ENCODE measurements around the gene MYO18B. TPM values are rescaled to one million over a fixed set of nuclear protein-coding genes. Genes with fewer than 3 reads are reported as not detected.

MYO18B gene
- polyA plus RNA-seq, 1 donor (not counting 4 experiments of a cell fraction or from before 2014, with no cell fraction given): not detected

GRCh38 chr22:25940479-25940878 is 198.5 kb downstream of the MYO18B start:
- TF ChIP-seq, protein P1, sequence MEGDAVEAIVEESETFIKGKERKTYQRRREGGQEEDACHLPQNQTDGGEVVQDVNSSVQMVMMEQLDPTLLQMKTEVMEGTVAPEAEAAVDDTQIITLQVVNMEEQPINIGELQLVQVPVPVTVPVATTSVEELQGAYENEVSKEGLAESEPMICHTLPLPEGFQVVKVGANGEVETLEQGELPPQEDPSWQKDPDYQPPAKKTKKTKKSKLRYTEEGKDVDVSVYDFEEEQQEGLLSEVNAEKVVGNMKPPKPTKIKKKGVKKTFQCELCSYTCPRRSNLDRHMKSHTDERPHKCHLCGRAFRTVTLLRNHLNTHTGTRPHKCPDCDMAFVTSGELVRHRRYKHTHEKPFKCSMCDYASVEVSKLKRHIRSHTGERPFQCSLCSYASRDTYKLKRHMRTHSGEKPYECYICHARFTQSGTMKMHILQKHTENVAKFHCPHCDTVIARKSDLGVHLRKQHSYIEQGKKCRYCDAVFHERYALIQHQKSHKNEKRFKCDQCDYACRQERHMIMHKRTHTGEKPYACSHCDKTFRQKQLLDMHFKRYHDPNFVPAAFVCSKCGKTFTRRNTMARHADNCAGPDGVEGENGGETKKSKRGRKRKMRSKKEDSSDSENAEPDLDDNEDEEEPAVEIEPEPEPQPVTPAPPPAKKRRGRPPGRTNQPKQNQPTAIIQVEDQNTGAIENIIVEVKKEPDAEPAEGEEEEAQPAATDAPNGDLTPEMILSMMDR (optimal IDR thresholded peaks at IDR 0.05 in 1 of 3, IDR thresholded peaks at IDR 0.05 in 1 of 3, conservative IDR thresholded peaks at IDR 0.05 in 1 of 3; ENCODE audit: extremely low read depth in 1 of 3, insufficient read depth in 2 of 3, low read length in 3 of 3): no peak
- TF ChIP-seq EZH2 (IDR thresholded peaks at IDR 0.05; ENCODE audit: low read length): no peak
- no peaks in the 10 kb centered on the region for H3K79me2 ChIP-seq (ENCODE audit: control insufficient read depth, insufficient read depth, low read length)
- H3K4me3 ChIP-seq (ENCODE audit: control insufficient read depth in 2 of 3, extremely low read depth in 1 of 3, insufficient read depth in 2 of 3, low read depth in 1 of 3, low read length in 3 of 3): no peak overlapping the region
- no peaks in the 10 kb centered on the region for H3K9me1 ChIP-seq (ENCODE audit: control insufficient read depth, extremely low read depth, insufficient read depth, low read length)
- FAIRE-seq (no peak), DNase-seq (ENCODE audit: low read depth, low spot score) (no peak)
- H3K9me3 ChIP-seq (ENCODE audit: control insufficient read depth, low read depth, low read length): no peaks in the 10 kb centered on the region
- no peaks in the 10 kb centered on the region for H4K20me1 ChIP-seq (ENCODE audit: control insufficient read depth, extremely low read depth, insufficient read depth, low read length)
- H3K4me2 ChIP-seq (ENCODE audit: control insufficient read depth, extremely low read depth, insufficient read depth, low read depth, low read length): no peak overlapping the region
- no peaks in the 10 kb centered on the region for H3K4me1 ChIP-seq (ENCODE audit: control insufficient read depth, extremely low read depth, insufficient read depth, low read length)
- no peaks in the 10 kb centered on the region for H3K27me3 ChIP-seq (ENCODE audit: control insufficient read depth, extremely low read depth, insufficient read depth, low read length)
- H3K27ac ChIP-seq (ENCODE audit: control insufficient read depth, insufficient read depth, low read length): no peak overlapping the region
- no peaks in the 10 kb centered on the region for H3K36me3 ChIP-seq (ENCODE audit: control insufficient read depth in 2 of 2, extremely low read depth in 1 of 2, insufficient read depth in 2 of 2, low read length in 2 of 2)
- no peak overlapping the region for H2AFZ ChIP-seq (ENCODE audit: control insufficient read depth, low read length)
- dilution Hi-C loops (cut with MboI; ENCODE audit: extremely low pct_ligation_motif_present, low sequenced_read_pairs): no loop called here
- H3K9ac ChIP-seq (ENCODE audit: control insufficient read depth, extremely low read depth, insufficient read depth, low read length): no peak overlapping the region

DNA sequence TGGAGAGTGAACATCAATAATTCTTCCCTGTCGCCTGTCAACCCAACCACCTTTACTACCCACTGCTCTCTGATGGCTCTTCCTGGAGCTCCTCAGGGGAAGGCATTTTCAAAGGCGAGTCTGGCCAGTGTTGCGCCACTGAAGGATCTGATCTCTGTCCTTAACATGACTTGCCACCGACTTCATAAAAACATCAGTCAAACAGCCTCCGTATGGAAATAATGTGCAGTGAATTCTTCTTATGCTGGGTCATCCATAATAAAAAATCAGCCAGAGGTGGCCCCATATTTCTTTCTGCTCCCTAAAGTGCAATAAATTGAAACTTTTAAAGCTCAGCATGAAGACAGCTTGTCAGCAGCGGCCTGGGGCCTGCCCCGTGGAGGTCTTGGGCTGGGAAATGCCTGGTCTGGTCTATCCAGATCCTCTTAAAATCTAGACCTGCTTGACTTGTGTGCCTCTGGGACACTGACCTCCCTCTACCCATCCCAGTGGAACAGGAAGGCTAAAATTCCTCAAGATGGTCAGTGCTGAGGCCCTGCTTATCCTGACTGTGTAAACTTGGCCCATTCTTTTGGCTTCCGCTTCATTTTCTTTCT is 199.5 kb downstream of the MYO18B start:
- H3K36me3 ChIP-seq (ENCODE audit: control insufficient read depth in 2 of 2, extremely low read depth in 1 of 2, insufficient read depth in 2 of 2, low read length in 2 of 2): no peaks in the 10 kb centered on the region
- H2AFZ ChIP-seq (ENCODE audit: control insufficient read depth, low read length): no peak overlapping the region
- no peak overlapping the region for H3K9ac ChIP-seq (ENCODE audit: control insufficient read depth, extremely low read depth, insufficient read depth, low read length)
- H4K20me1 ChIP-seq (ENCODE audit: control insufficient read depth, extremely low read depth, insufficient read depth, low read length): no peaks in the 10 kb centered on the region
- DNase-seq (ENCODE audit: low read depth, low spot score): no peak
- no peak for TF ChIP-seq EZH2 (IDR thresholded peaks at IDR 0.05; ENCODE audit: low read length)
- TF ChIP-seq, protein P1 (optimal IDR thresholded peaks at IDR 0.05 in 1 of 3, IDR thresholded peaks at IDR 0.05 in 1 of 3, conservative IDR thresholded peaks at IDR 0.05 in 1 of 3; ENCODE audit: extremely low read depth in 1 of 3, insufficient read depth in 2 of 3, low read length in 3 of 3): no peak
- no peaks in the 10 kb centered on the region for H3K79me2 ChIP-seq (ENCODE audit: control insufficient read depth, insufficient read depth, low read length)
- no peak overlapping the region for H3K4me2 ChIP-seq (ENCODE audit: control insufficient read depth, extremely low read depth, insufficient read depth, low read depth, low read length)
- H3K27ac ChIP-seq (ENCODE audit: control insufficient read depth, insufficient read depth, low read length): no peak overlapping the region
- no peak for FAIRE-seq
- H3K27me3 ChIP-seq (ENCODE audit: control insufficient read depth, extremely low read depth, insufficient read depth, low read length): no peaks in the 10 kb centered on the region
- H3K9me1 ChIP-seq (ENCODE audit: control insufficient read depth, extremely low read depth, insufficient read depth, low read length): no peaks in the 10 kb centered on the region
- H3K9me3 ChIP-seq (ENCODE audit: control insufficient read depth, low read depth, low read length): peaks cover 1% of the 10 kb centered on the region
- H3K4me1 ChIP-seq (ENCODE audit: control insufficient read depth, extremely low read depth, insufficient read depth, low read length): no peaks in the 10 kb centered on the region
- dilution Hi-C loops (cut with MboI; ENCODE audit: extremely low pct_ligation_motif_present, low sequenced_read_pairs): no loop called here
- no peak overlapping the region for H3K4me3 ChIP-seq (ENCODE audit: control insufficient read depth in 2 of 3, extremely low read depth in 1 of 3, insufficient read depth in 2 of 3, low read depth in 1 of 3, low read length in 3 of 3)

All from keratinocyte (primary cell).